Activated CD4-positive, alpha-beta T cell treated with anti-CD3 and anti-CD28 coated beads for 1 hour (primary cell): ENCODE measurements around the gene EIPR1.
"Not testable (repeated sequence)": the region's sequence is repeated elsewhere in the genome, so short reads cannot be mapped to it uniquely, and the experiment has no call there.

Experiments used
- DNase-seq: peaks from one replicate; pipeline ENCODE4 v3.0.0-alpha.2; 2020

EIPR1 gene

DNA sequence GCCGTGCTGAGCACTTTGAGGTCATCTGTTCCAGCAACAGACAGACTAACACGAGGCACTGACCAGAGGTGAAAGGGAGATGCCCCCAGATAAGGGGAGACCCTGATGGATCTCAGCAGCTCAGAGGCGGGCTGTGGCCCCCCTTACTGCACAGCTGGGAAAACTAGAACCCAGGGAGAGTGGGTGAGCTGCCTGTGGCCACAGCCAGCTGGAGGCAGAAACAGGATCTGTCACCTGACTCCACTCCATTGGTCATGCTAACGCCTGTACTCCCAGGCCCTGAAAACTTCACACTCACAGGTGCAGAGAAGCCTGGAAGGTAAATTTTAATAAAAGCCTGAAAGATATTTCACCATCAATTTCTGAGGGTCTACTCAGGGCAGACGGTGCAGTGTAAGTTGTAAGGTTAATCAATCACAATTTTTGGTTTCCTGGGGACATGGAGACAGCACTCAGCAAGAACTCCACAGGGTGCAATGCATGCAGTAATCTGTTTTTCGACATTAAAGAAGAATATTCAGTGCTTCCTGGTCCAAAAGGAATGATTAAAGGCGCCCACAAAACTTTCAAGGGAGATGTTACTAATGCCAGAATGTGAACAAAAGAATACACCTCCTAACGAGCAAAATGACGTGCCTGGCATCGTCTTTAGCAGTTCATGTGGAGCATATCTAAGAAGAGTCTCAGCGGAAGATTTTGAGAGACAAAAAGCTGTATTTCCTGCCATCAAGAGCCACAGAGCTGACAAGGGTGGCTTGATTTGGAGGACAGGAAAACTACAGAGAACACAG, 173.4 kb downstream of the EIPR1 start:
- DNase-seq: no peak

DNA sequence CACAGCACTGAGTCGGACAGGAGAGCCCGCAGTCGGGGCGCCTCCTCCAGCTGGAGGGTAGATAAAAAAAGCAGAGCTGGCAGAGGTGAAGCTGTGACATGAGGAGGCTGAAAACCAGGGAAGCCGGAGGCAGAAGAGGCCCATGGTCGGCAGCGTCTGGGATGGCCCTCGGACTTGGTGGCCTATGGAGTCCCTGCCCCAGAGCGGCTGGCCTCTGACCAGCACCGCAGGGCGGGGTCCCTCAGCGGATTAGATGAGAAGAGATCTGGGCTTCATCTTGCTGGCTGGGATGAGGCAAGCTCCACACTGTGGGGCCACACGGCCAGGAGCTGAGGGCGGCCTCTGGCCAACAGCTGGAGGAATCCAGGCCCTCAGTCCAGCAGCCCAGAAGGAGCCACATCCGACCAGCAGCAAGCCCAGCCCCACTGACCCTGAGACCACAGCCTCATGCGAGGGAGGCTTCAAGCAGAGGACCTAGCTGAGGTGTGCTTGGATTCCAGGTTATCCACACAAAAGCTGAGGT, 174.1 kb downstream of the EIPR1 start:
- DNase-seq: no peak

DNA sequence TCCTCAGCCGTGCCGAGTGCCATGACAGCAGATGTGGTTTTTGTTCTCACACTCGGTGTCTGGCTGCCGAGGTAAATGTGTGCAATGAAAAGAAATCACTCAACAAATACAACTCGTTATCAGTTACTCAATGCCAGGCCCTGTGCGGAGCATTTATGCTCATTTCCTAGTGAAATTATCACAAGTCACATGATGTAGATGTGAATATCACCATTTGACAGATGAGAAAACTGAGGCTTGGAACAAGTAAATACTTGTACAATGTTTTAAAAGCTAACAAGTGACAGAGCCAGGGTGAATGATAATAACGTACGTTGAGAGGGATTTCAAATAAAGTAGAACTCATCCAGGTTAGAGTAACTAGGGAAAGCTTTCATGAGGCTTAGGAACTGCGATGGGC, 174.7 kb downstream of the EIPR1 start:
- no peak for DNase-seq

DNA sequence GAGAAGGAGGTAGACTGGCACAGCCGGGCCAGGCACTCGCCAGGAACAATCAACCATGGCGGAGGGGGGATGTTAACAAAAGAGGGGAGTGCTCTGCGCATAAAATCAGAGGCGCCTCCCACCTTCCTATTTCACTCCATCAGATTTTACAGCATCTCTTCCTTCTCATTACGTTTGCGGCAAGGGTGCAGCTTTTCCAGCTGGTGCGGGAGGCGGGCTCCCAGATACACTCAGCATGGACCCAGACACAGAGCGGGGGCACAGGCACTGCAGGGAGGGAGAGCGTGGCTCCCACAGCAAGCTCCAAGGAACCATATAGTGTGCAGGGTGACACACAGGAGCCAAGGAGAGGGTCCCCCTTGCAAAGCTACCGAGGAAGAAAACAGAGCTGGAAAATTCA, 176.3 kb downstream of the EIPR1 start:
- DNase-seq: no peak

DNA sequence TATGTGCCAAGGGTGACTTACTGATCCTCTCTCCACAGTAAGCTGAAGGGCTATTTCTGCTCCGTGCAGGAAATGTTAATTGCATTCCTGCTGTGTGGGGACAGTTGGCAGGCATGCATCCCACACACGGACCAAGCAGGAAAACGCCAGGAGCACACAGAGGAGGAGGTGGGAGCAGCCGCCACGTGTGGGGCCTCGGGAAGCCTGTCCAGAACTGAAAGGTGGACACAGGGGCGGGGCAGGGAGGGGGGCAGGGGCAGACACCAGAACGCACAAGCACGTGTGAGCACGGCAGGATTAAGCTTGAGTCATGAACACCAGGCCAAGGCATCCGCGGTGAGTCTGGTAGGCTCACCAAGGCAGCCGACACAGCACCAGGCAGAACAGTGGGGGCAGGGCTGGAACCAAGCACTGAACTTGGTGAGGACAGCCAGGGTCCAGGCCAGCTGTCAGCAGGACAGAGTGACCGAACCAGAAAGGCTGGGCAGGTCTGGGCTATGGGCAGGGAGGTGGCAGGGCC, 177.1 kb downstream of the EIPR1 start:
- DNase-seq: no peak

DNA sequence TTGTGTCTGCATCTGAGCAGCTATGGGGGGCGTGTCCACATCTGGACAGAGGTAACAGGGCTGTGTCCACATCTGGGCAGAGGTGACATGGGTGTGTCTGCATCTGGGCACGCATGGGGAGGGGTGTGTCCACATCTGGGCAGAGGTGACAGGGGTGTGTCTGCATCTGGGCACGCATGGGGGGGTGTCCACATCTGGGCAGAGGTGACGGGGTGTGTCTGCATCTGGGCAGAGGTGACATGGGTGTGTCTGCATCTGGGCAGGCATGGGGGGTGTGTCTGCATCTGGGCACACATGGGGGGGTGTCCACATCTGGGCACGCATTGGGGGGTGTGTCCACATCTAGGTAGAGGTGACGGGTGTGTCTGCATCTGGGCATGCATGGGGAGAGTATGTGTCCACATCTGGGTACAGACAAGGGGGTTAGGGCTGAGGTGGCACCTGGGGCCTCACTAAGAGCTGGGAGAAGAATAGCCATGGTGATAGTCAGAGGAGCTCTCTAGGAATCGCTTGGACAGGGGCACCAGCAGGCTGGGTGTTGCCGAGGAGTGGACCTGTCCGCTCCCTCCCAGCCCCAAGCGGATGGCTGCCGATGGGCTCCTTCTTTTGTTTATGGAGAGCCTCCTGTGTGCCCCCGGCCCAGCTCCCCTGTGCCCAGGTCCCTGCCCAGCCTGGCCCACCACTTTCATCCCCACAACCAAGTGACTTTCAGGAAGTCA, 177.8 kb downstream of the EIPR1 start:
- no peak for DNase-seq

DNA sequence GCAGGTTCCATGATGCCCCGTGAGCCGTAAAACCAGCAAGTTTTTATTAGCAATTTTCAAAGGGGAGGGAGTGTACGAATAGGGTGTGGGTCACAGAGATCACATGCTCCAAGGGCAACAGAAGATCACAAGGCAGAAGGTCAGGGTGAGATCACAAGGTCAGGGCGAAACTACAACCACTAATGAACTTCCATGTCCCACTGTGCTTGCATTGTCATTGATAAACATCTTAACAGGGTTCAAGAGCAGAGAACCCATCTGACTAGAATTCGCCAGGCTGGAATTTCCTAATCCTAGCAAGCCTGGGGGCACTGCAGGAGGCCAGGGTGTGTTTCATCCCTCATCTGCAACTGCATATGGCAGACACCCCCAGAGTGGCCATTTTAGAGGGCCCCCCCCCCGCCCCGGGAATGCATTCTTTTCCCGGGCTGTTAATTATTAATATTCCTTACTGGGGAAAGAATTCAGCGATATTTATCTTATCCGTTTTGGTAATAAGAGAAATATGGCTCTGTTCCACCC, 178.9 kb downstream of the EIPR1 start:
- DNase-seq: not testable (repeated sequence)

DNA sequence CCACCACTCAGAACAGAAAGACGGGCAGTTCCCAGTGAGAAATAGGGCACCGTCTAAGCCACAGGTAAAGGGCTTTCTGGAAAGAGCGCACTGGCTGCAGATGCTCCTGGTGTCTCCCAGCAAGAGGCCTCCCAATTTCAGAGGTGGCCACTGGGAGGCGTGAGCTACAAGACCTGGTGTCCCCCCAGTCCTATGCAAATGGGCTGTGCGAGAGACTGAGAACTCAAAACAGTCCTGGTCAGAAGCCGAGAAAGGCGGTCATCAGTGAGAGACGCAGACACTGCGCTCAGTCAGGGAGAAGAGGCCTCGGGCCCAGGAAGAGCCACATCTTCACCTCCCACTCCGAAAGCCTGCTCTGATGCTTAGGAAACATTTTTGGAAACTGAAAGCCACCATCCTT, 179.5 kb downstream of the EIPR1 start:
- DNase-seq: no peak

DNA sequence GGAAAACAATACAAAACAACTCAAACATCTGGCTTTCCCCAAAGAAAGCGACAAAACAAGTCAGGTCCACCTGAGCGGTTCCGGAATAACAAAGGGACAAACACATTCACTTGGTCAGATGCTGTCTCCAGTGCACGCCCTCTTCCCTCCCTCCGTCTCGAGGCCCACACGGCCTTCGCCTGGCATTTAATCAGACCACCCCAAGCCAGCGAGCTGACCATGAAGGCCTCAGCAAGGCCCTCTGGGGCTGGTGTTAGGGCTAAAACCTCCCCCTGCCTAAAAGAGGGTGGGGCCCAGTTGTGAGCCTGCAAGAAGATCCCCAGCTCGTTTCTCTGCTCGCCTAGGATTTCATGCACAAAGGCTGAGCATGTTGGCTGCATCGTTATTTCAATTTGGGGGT, 180.3 kb downstream of the EIPR1 start:
- DNase-seq: no peak

DNA sequence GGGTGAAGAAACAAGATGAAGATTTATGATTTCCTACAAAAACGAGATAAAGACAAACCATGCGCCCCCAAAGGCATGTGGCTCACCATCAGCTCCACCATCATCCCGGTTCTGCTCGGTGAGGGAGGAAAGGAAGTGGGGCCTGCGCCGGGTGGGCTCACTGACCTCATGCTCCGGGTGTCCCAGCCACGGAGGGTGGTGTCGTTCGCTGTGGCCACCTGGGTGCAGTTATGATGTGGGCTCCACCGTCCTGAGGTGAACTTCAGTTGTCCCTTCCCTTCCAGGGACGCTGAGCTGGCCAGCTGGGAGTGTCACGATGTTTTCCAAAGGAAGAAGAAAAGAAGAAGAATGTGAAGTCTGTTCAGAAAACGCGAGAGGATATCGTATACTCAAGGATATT, 180.9 kb downstream of the EIPR1 start:
- no peak for DNase-seq

DNA sequence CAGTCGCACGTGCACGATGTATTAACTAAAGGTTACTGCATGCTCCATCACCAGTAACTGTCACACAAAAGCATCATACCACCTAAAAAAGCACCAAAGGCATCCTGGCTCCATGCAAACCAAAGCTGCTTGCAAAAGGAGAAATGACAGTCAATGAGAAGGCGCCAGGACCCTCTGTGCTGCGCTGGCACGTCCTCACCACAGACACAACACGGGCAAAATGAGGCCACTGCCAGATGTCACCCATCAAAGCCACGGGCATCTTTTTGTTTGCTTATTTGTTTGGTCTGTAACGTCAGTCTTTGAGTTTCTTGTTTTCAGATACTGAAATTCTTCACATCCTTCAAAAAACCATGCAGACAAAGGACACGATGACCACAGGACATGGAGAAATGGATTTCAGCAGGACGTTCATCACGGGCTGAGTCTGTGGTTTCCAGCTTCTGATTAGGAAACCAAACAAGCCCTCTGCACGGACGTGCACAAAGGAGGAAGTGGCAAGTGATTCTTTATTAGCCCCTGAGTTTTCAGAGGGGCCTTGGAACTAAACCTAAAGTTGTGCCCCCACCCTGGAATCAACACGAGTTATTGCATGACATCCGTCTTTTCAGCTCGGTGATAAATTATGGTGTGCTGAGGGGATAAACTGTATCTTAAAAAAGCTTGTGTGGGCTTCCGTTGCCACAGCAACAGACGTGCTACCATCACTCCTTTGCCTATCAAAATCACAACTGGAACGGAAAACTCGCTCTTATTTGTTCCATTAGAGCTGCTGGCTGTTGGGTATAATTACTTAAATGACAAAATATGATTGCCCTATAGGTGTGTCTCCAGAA, 181.8 kb downstream of the EIPR1 start:
- DNase-seq: no peak

DNA sequence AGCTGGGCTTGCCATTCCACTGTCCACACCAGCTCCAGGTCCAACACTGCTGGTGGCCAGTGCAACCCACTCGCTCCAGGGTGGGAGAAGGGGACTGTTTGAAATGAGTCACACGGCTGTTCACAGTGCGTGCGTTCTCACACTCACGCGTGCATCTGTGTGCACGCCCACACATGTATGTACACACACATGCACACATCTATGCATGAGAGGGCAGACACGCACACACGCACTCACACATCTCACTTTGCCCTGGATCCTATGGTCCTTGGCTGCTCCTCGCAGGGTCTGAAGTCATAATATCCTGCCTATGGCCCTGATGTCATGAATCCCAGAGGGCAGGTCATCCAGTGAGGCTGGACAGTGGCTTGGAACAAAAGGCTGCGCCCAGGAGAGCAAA, 182.8 kb downstream of the EIPR1 start:
- DNase-seq: no peak

DNA sequence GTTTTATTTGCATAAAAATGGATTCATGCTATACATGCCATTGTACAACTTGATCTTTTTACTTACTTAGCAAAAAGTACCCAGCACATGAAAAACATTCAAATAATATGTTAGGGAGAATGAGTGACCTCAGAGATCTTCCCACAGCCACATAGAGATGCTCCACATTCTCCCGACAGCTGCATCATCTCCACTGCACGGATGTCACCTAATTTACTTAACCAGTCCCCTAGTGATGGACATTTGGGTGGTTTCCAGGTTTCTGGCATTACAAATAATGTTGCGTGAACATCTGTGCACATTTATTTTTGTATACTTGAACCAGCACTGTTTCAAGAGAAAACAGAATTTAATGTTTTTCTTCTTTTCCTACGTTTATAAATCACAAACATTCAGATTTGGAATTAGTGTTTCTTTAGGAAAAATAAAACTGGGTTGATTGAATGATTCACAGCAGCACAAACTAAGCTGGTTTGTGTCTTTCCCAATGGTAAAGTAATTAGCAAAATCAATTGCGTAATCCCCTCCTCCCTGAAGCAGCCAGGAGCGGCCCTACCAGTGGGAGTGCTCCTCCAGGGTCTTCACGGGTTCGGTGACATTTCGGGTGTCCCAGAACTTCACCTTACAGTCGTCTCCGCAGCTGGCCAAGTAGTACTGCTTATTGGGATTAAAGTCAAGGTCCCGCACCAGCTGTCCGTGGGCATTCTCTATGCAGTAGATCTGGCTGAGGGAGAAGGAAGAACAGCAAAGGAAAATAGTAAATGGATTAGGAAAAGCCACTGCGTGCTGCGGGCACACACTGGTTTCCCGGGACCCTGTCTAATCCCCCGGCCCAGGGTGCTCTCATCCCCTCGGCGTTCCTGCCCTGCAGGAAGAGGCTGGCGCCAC, 183.9 kb downstream of the EIPR1 start:
- no peak for DNase-seq

DNA sequence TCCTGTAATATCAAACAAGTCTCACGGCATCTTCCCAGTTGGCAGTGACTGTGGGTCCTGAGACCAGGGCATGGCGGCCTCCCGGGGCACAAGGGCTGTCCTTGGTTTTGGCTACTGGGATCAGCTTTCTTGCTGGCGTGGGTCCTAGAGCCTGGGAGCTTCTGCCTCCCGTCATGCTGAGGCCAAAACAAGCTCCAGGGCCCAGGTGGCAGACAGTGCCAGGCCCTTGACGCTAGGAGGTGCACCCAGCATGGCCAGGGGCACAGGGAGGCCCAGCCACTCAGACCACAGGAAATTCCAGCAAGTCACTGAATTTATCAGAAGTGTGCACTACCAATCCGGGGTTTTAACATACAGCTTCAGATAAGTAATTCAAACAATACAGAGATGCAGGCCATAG, 184.7 kb downstream of the EIPR1 start:
- DNase-seq: no peak

DNA sequence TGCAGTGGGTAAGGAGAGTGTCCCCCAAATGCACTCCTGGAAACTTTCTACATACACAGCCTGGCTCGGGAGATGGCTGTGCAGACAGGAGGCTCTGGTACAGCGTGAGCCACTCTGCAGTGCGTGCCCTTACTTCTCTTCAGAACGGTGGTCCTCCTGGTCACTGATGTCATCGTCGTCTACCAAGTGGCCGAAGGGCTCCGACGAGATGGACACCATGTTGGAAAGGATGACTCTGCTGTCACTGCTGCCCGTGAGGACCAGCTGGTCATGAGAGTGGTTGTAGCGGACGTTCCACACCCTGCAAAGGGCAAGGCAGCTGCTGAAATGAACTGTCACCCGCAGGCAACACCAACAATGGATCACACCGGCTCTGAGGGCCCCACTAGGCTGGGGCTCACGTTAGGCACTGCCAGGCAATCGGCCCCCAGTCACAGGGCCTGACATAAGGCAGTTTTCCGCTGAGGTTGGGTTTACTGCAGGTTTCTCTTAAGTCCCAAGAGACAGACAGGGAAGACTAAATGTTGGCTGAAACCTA, 185.3 kb downstream of the EIPR1 start:
- DNase-seq: no peak

DNA sequence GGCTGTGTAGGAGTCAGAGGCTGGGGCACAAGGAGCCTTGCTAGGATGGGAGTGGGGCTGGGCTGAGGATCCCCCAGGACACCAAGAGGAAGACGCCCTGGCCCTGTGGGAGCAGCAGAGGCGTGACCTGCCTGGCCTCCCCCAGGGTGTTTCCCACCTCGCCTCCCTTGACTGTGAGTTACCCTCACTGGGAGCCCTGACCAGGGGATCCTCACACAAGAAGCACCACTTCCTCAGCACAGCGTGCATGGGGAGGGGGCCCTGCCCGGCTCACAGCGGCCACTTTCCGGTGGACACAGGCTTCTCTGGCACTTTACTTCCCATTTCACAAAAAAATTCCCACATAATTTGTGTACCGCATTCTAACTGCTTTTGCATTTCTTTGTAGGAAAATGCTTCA, 187.7 kb downstream of the EIPR1 start:
- DNase-seq: no peak

DNA sequence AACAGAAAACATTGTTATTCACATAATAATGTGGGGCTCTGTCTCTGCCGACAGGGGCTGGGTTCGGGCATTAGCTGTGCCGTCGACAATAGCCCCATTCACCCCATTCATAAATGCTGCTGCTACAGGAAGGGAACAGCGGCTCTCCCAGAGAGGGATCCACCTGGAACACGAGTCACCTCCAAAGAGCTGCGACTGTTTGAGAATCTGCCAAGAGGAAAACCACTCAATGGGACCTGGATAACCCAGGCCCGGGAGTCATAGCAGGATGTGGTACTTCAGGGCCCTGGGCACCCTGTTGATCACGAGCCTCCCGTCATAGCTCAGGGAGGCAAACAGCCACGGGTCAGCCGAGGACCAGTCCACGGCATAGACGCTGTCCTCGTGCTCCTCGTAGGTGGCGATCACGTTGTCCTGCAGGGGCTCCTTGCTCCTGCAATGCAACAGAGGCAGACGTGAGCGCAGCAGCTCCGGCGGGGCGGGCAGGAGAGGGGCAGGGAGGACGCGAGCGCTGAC, 188.5 kb downstream of the EIPR1 start:
- DNase-seq: no peak

DNA sequence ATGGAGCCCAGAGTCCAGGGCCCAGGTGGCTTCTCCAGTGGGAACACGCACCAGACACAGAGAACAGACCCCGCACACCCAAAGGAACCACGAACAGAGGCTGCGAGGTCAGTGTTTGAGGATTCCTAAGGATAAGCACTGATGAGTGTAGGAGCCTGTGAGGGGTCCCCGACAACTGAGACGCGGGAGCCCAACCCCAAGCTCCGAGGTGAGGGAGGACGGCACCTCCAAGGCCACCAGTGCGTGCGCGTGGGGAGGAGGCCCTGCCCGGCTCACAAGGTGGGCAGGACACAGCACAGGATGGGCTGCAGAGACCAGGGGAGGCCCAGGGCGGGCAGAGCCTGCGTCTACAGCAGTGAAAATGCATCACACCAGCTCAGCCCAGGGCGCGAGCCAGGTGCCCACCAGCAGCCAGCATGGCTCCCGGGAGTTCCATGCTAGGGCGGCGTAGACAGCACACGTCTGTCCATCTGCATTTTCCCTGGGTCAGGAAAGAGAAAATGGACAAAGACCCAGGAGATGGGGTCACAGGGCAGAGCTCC, 189.1 kb downstream of the EIPR1 start:
- no peak for DNase-seq

DNA sequence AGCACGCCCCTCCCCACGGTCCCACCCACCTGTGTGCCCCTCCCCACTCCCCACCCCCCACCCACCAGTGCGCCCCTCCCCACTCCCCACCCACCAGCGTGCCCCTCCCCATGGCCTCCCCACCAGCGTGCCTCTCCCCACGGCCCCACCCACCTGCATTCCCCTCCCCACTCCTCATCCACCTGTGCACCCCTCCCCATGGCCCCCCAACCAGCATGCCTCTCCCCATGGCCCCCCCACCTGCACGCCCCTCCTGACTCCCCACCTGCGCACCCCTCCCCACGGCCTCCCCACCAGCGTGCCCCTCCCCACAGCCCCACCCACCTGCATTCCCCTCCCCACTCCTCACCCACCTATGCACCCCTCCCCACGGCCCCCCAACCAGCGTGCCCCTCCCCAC, 190.2 kb downstream of the EIPR1 start:
- DNase-seq: no peak

DNA sequence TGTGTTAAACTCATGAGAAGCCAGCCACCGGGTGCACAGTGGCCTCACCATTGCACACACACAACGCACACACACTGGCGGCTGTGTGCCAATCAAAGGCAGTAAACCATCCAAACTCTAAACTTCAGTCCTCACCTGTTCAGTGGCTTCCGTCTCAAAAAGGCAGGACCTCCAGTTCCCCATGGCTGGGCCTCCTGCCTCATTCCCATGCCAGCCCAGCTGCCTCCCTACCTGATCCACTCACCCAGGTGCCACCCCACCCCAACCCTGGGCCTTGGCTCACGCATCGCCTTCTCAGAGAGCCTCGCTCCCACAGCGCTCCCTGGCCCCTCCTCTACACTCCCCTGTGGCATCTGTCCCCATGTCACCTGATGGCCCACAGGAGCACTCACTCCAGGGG, 190.9 kb downstream of the EIPR1 start:
- DNase-seq: no peak

DNA sequence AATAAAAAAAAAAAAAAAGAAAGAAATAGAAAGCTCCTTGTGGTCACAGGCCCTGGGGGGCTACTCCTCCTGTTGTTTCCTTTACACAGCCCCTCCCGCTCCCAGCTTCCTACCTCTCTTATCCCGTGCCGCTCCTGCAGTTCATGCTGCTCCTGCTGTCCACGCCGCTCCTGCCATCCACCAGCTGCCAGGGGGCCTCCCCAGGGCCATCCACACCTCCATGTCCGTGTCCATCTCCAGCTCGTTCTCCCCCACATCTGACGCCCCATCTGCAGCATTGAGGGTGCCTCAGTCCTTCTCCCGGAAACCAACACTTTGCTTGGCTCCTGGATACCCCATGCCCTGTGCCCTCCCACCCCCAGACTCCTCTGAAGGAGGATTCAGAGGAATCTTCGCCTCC, 191.7 kb downstream of the EIPR1 start:
- DNase-seq: no peak
